Measurements from ENCODE around the gene AMDHD2.
"Not testable (repeated sequence)": the region's sequence is repeated elsewhere in the genome, so short reads cannot be mapped to it uniquely, and the experiment has no call there.

The AMDHD2 gene

GRCh38 chr16:2577044-2577443 lies 56.9 kb downstream of the AMDHD2 start:
- DNase-seq (ENCODE audit: low read depth, low spot score); H3K4me1 ChIP-seq (ENCODE audit: insufficient read depth, insufficient read length); H3K9me3 ChIP-seq (ENCODE audit: insufficient read depth, low read length); H3K9ac ChIP-seq (ENCODE audit: insufficient read length, low read depth); H3K36me3 ChIP-seq (ENCODE audit: insufficient read depth, insufficient read length, low read length); H3K4me3 ChIP-seq (ENCODE audit: insufficient read length, low read depth); H3K27me3 ChIP-seq (ENCODE audit: insufficient read depth, insufficient read length): not testable (repeated sequence)

- not testable (repeated sequence) for H3K4me3 ChIP-seq (ENCODE audit: insufficient read length, low read depth); H3K9me3 ChIP-seq (ENCODE audit: insufficient read depth, low read length); H3K36me3 ChIP-seq (ENCODE audit: insufficient read depth, insufficient read length, low read length); DNase-seq (ENCODE audit: low read depth, low spot score); H3K9ac ChIP-seq (ENCODE audit: insufficient read length, low read depth); H3K4me1 ChIP-seq (ENCODE audit: insufficient read depth, insufficient read length); H3K27me3 ChIP-seq (ENCODE audit: insufficient read depth, insufficient read length)
Observed at GRCh38 chr16:2578905-2579304, 58.7 kb downstream of the AMDHD2 start.

GRCh38 chr16:2580143-2580542 lies 60.0 kb downstream of the AMDHD2 start:
- not testable (repeated sequence) for DNase-seq (ENCODE audit: low read depth, low spot score); H3K9me3 ChIP-seq (ENCODE audit: insufficient read depth, low read length); H3K27me3 ChIP-seq (ENCODE audit: insufficient read depth, insufficient read length); H3K4me3 ChIP-seq (ENCODE audit: insufficient read length, low read depth); H3K36me3 ChIP-seq (ENCODE audit: insufficient read depth, insufficient read length, low read length); H3K9ac ChIP-seq (ENCODE audit: insufficient read length, low read depth); H3K4me1 ChIP-seq (ENCODE audit: insufficient read depth, insufficient read length)

- not testable (repeated sequence) for H3K27me3 ChIP-seq (ENCODE audit: insufficient read depth, insufficient read length); H3K9ac ChIP-seq (ENCODE audit: insufficient read length, low read depth); H3K9me3 ChIP-seq (ENCODE audit: insufficient read depth, low read length); H3K4me3 ChIP-seq (ENCODE audit: insufficient read length, low read depth); DNase-seq (ENCODE audit: low read depth, low spot score); H3K4me1 ChIP-seq (ENCODE audit: insufficient read depth, insufficient read length)
- H3K36me3 ChIP-seq (ENCODE audit: insufficient read depth, insufficient read length, low read length), result peaks cover 14% of the 10 kb centered on the region
Observed at GRCh38 chr16:2580818-2581217, 60.6 kb downstream of the AMDHD2 start.
